Esophagus squamous epithelium (tissue), 5 donors: Measurements from ENCODE around the gene ATXN2. TPM values are rescaled to one million over a fixed set of nuclear protein-coding genes. Genes with fewer than 3 reads are reported as not detected.
A peak's percentile ranks its signal among the peaks of the same experiment; 100 is the strongest.

ENCODE experiments used
- DNase-seq: peaks from one replicate; lab custom pipeline; 2025; lab: John Stamatoyannopoulos, UW
- H3K27ac ChIP-seq, 4 donors: fragments of 200-600 bp; sonication (generic); one replicate each; pipeline ENCODE4 v1.5.1; 2016 to 2019; ENCODE audit warnings: mild to moderate bottlenecking in 1 of 4
- H3K27me3 ChIP-seq, 4 donors: fragments of 200-600 bp; sonication (generic); 1 replicate in 3 of 4; 2 replicates in 1 of 4; pipeline versions ENCODE4 v1.5.1 to v1.6.0; 2017 to 2021; ENCODE audit warnings: antibody characterized with exemption in 1 of 4
- H3K36me3 ChIP-seq, 3 donors: fragments of 200-600 bp; sonication (generic); one replicate each; pipeline ENCODE4 v1.5.1; 2016 to 2019
- H3K4me1 ChIP-seq, 3 donors: fragments of 200-600 bp; sonication (generic); one replicate each; pipeline ENCODE4 v1.5.1; 2017 to 2019
- H3K4me3 ChIP-seq, 4 donors: fragments of 200-600 bp; sonication (generic); 1 replicate in 3 of 4; 2 replicates in 1 of 4; pipeline ENCODE4 v1.5.1; 2016 to 2019; ENCODE audit warnings: mild to moderate bottlenecking in 2 of 4, moderate library complexity in 1 of 4
- H3K9me3 ChIP-seq, 3 donors: fragments of 200-600 bp; sonication (generic); one replicate each; pipeline ENCODE4 v1.5.1; 2016 to 2019
- CTCF ChIP-seq, 6 experiments: fragments of 450-650 bp in 4 of 6; fragments of 200-600 bp in 2 of 6; sonication (generic) in 2 of 6; IDR thresholded peaks; one replicate each; pipeline ENCODE4 v1.5.1; 2016 to 2019; ENCODE audit warnings: antibody characterized with exemption in 6 of 6, mild to moderate bottlenecking in 4 of 6, moderate library complexity in 4 of 6
- POLR2A ChIP-seq, 4 donors: fragments of 450-650 bp; IDR thresholded peaks; one replicate each; pipeline ENCODE4 v1.6.1; 2017; ENCODE audit warnings: antibody characterized with exemption in 4 of 4, mild to moderate bottlenecking in 4 of 4, moderate library complexity in 3 of 4
- WGBS, 2 donors: methylation state at CpG; one replicate each; pipeline ENCODE4 v1.1.5; 2018; 5-methylcytosine and 5-hydroxymethylcytosine counted together
- intact Hi-C: fragments of 100-400 bp; cut with DNase I; formaldehyde crosslinking; loops from one replicate; pipeline ENCODE4 v1.15.0; 2022
- total RNA-seq, 4 donors: library from RNA; depleted of rRNA; stranded (reverse); fragments of >200 nt; gene quantifications; one replicate each; pipeline ENCODE4 v1.1.0, GENCODE V29; 2016
- donor health status: DM: yes; HTN: yes; CAD: no.

ATXN2 gene
- total RNA-seq, 4 donors from 2014 or later, result 11.4 to 36.2 (median 25.4) TPM

DNA sequence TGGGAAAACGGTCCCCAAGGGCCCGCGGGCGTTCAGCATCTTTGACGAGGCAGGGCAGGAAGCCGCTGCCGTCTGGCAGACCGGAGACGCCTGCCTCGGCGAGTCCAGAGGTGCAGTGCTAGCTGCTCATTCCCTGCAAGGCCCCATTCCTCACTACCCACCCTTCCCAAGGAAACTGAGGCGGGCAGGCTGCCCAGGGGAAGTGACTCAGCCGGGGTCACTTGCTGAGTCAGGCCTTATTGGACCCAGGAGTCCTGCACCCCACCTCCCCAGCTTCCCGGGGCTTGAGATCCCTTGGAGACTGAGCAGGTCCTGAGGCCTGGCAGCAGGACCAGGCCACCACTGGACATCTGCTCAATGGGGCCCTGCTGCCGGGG lies 189.7 kb downstream of the ATXN2 start:
- peak overlapping the region; percentile 56 to 94 (median 86) for H3K27ac ChIP-seq
- TF ChIP-seq CTCF (IDR thresholded peaks at IDR 0.05) (no peak), POLR2A (IDR thresholded peaks at IDR 0.05) (no peak)
- DNase-seq, result no peak
- intact Hi-C loops, result no loop called here
- no peaks in the 10 kb centered on the region for H3K36me3 ChIP-seq
- H3K4me3 ChIP-seq, result peak overlapping the region in 2 of 4 donors; percentile 40 to 81
- WGBS, 2 donors, result no CpG with 5 or more reads among the region's 15 CpGs
- H3K4me1 ChIP-seq, result peaks cover 49 to 98% (median 71%) of the 10 kb centered on the region in 3 donors
- no peaks in the 10 kb centered on the region for H3K9me3 ChIP-seq
- peaks cover 0 to 60% (median 0%) of the 10 kb centered on the region in 4 donors for H3K27me3 ChIP-seq

- Histone ChIP-seq H3K4me3 (peak overlapping the region in 2 of 4 donors; percentile 40 to 81), H3K36me3 (no peaks in the 10 kb centered on the region), H3K4me1 (peaks cover 52 to 100% (median 69%) of the 10 kb centered on the region in 3 donors), H3K9me3 (no peaks in the 10 kb centered on the region), H3K27me3 (peaks cover 0 to 65% (median 0%) of the 10 kb centered on the region in 4 donors), H3K27ac (peak overlapping the region; percentile 56 to 94 (median 86))
- TF ChIP-seq POLR2A (IDR thresholded peaks at IDR 0.05), result no peak
- TF ChIP-seq CTCF (IDR thresholded peaks at IDR 0.05), result no peak
- no peak for DNase-seq
- WGBS, 2 donors, result 39 to 57% methylated on average over 2 to 4 of the region's 4 CpGs
- intact Hi-C loops, result no loop called here
Observed at GRCh38 chr12:111408686-111409402, 190.3 kb downstream of the ATXN2 start.

- Histone ChIP-seq H3K4me3 (peak overlapping the region in 2 of 4 donors; percentile 81 to 88), H3K27ac (peak overlapping the region in 3 of 4 donors; percentile 80 to 94 (median 92)), H3K9me3 (no peaks in the 10 kb centered on the region), H3K27me3 (peaks cover 0 to 66% (median 0%) of the 10 kb centered on the region in 4 donors), H3K36me3 (no peaks in the 10 kb centered on the region), H3K4me1 (peaks cover 55 to 100% (median 67%) of the 10 kb centered on the region in 3 donors)
- WGBS, 2 donors, result 79 to 80% methylated on average over 1 of the region's 1 CpG
- no peak for DNase-seq
- TF ChIP-seq CTCF (IDR thresholded peaks at IDR 0.05), result no peak
- TF ChIP-seq POLR2A (IDR thresholded peaks at IDR 0.05), result no peak
- intact Hi-C loops, result no loop called here
Observed at GRCh38 chr12:111408116-111408440, 191.0 kb downstream of the ATXN2 start.

DNA sequence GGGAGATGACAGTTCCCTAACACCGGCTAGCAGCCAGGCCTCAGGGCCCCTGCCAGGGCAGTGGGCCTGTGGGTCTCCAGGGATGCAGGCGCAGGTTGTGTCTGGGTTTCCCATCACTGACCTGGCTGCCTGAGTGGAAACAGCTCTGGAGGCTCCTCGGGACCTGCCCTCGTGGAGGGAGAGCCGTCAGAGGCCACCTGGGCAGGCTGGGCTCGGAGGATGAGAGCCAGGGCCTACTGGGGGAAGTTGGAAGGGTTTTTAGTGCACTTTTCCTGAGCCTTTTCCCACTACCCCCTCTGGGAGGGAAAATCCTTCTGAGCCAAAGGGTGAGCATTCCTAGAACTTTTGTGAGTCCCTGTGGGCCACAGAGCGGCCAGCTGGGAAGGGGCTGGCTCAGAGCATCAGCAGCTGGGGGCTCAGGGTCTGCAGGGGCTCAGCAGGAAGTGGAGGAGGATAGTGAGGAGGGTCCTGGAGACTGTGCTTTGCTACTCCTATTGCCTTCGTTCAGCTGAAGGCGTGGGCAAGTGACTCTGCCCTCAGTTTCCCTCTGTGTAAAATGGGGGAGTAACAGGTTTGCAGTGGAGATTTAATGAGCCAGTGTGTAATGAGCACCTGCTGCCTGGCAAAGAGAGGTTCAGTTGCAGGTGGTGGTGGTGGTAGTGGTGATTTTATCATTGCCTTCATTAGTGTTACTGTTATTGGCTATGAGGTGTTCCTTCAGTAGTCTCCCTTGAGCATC lies 191.6 kb downstream of the ATXN2 start:
- H3K9me3 ChIP-seq, result no peaks in the 10 kb centered on the region
- peaks cover 56 to 100% (median 69%) of the 10 kb centered on the region in 3 donors for H3K4me1 ChIP-seq
- intact Hi-C loops, result no loop called here
- no peaks in the 10 kb centered on the region for H3K36me3 ChIP-seq
- H3K27ac ChIP-seq, result peak overlapping the region; percentile 80 to 94 (median 86)
- DNase-seq, result no peak
- H3K4me3 ChIP-seq, result peak overlapping the region; percentile 62 to 88 (median 74)
- TF ChIP-seq CTCF (IDR thresholded peaks at IDR 0.05), result no peak
- no peak for TF ChIP-seq POLR2A (IDR thresholded peaks at IDR 0.05)
- WGBS, 2 donors, result 70 to 72% methylated on average over 2 to 3 of the region's 9 CpGs
- H3K27me3 ChIP-seq, result peaks cover 0 to 66% (median 0%) of the 10 kb centered on the region in 4 donors
